Neural crest cell (in vitro differentiated cells): ENCODE measurements around the gene ZBTB20. TPM values are rescaled to one million over a fixed set of nuclear protein-coding genes. Genes with fewer than 3 reads are reported as not detected.
A peak's percentile ranks its signal among the peaks of the same experiment; 100 is the strongest.
"Not testable (repeated sequence)": the region's sequence is repeated elsewhere in the genome, so short reads cannot be mapped to it uniquely, and the experiment has no call there.

Experiments
- DNase-seq: peaks from one replicate; pipeline ENCODE4 v3.0.0; 2021; ENCODE audit warnings: low read depth, mixed read lengths, low spot score
- H3K27ac Mint-ChIP-seq: one replicate; pipeline ENCODE4 v1.8.0; 2021; ENCODE audit warnings: mild to moderate bottlenecking, mixed read lengths; ENCODE audit not compliant: unreplicated experiment
- H3K27me3 Mint-ChIP-seq: 2 replicates; pipeline ENCODE4 v1.8.0; 2021; ENCODE audit warnings: low read depth, mild to moderate bottlenecking, mixed read lengths
- H3K36me3 Mint-ChIP-seq: 2 replicates; pipeline ENCODE4 v1.8.0; 2021; ENCODE audit warnings: low read depth, mild to moderate bottlenecking, mixed read lengths
- H3K4me1 Mint-ChIP-seq: 2 replicates; pipeline ENCODE4 v1.8.0; 2021; ENCODE audit warnings: mixed read lengths
- H3K4me3 Mint-ChIP-seq: one replicate; pipeline ENCODE4 v1.8.0; 2021; ENCODE audit warnings: mild to moderate bottlenecking, mixed read lengths
- H3K9me3 Mint-ChIP-seq: 2 replicates; pipeline ENCODE4 v1.8.0; 2021; ENCODE audit warnings: mixed read lengths
- CTCF ChIP-seq: fragments of 200-600 bp; sonication (generic); conservative IDR thresholded peaks from 2 replicates; pipeline ENCODE4 v1.5.0; 2021; ENCODE audit warnings: antibody characterized with exemption, mild to moderate bottlenecking
- total RNA-seq: library from RNA; stranded (reverse); gene quantifications from 2 replicates; pipeline ENCODE4 v1.2.1, GENCODE V29; 2021

The ZBTB20 gene
- total RNA-seq, 1 donor from 2014 or later: 12.4 TPM

GRCh38 chr3:114824014-114824413 lies 323.1 kb downstream of the ZBTB20 start:
- Mint-ChIP-seq H3K27me3 (no peaks in the 10 kb centered on the region), H3K4me1 (no peaks in the 10 kb centered on the region), H3K4me3 (no peak overlapping the region), H3K27ac (no peak overlapping the region), H3K9me3 (no peaks in the 10 kb centered on the region), H3K36me3 (no peaks in the 10 kb centered on the region)
- no peak for DNase-seq
- TF ChIP-seq CTCF: no peak

- no peaks in the 10 kb centered on the region for H3K36me3 Mint-ChIP-seq
- H3K4me1 Mint-ChIP-seq: no peaks in the 10 kb centered on the region
- no peak overlapping the region for H3K4me3 Mint-ChIP-seq
- no peak overlapping the region for H3K27ac Mint-ChIP-seq
- no peaks in the 10 kb centered on the region for H3K9me3 Mint-ChIP-seq
- TF ChIP-seq CTCF: no peak
- no peaks in the 10 kb centered on the region for H3K27me3 Mint-ChIP-seq
- DNase-seq: no peak
Measured at GRCh38 chr3:114823061-114823460, 324.0 kb downstream of the ZBTB20 start.

GRCh38 chr3:114816052-114816451 lies 331.0 kb downstream of the ZBTB20 start:
- H3K4me1 Mint-ChIP-seq: no peaks in the 10 kb centered on the region
- no peaks in the 10 kb centered on the region for H3K27me3 Mint-ChIP-seq
- H3K27ac Mint-ChIP-seq: no peak overlapping the region
- peaks cover 2% of the 10 kb centered on the region for H3K9me3 Mint-ChIP-seq
- DNase-seq: no peak
- no peak overlapping the region for H3K4me3 Mint-ChIP-seq
- no peak for TF ChIP-seq CTCF
- H3K36me3 Mint-ChIP-seq: no peaks in the 10 kb centered on the region

GRCh38 chr3:114812541-114813238 lies 334.4 kb downstream of the ZBTB20 start:
- DNase-seq, H3K4me3 Mint-ChIP-seq, H3K4me1 Mint-ChIP-seq, H3K27ac Mint-ChIP-seq, H3K9me3 Mint-ChIP-seq, H3K27me3 Mint-ChIP-seq, H3K36me3 Mint-ChIP-seq: not testable (repeated sequence)

GRCh38 chr3:114809668-114810413 lies 337.2 kb downstream of the ZBTB20 start:
- H3K27ac Mint-ChIP-seq: peak overlapping the region; percentile 1
- H3K9me3 Mint-ChIP-seq: peaks cover 2% of the 10 kb centered on the region
- no peaks in the 10 kb centered on the region for H3K36me3 Mint-ChIP-seq
- DNase-seq: no peak
- no peak overlapping the region for H3K4me3 Mint-ChIP-seq
- H3K4me1 Mint-ChIP-seq: peaks cover 10% of the 10 kb centered on the region
- TF ChIP-seq CTCF: no peak
- H3K27me3 Mint-ChIP-seq: no peaks in the 10 kb centered on the region

GRCh38 chr3:114804099-114804498 lies 343.0 kb downstream of the ZBTB20 start:
- peaks cover 47% of the 10 kb centered on the region for H3K4me1 Mint-ChIP-seq
- H3K27ac Mint-ChIP-seq: peak overlapping the region; percentile 48
- no peaks in the 10 kb centered on the region for H3K27me3 Mint-ChIP-seq
- no peak overlapping the region for H3K4me3 Mint-ChIP-seq
- TF ChIP-seq CTCF: no peak
- no peak for DNase-seq
- H3K36me3 Mint-ChIP-seq: no peaks in the 10 kb centered on the region
- H3K9me3 Mint-ChIP-seq: no peaks in the 10 kb centered on the region
